ENCODE results near the gene C6orf47.

The C6orf47 gene

DNA sequence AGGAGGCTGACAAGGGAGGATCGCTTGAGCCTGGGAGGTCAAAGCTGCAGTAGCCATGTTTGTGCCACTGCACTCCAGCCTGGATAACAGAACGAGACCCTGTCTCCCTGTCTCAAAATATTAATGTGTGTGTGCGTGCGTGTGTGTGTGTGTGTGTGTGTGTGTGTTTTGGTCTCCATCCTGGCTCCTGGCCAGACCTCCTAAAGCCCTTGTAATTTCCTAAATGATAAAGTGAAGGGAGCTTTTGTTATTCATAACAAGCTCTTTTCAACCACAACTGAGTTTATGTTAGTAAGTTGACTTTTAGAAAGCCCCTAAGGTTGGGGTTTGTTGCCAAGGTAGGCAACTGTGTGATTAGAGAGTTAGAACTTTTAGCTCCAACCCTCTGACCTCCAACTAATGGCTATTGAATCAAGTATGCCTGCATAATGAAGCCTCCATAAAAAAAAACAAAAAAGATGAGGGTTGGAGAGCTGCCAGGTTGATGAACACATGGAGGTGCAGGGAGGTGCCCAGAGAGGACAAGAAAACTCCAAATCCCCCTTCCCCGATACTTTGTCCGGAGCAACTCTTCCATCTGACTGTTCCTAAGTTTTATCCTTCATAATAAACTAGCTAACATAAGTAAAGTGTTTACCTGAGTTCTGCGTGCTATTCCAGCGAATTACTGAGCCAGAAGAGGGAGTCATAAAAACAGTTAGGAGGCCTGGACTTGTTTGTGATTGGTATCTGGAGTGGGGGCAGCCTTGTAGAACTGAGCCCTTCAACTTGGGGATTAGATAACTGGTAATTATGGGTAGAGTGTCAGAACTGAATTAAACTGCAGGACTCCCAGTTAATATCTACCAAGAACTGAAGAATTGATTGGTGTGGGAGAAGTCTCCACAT is 50.8 kb downstream of the C6orf47 start:
- DNase-seq, result no peak
